Measurements from ENCODE around the gene ANO1.

The ANO1 gene

DNA sequence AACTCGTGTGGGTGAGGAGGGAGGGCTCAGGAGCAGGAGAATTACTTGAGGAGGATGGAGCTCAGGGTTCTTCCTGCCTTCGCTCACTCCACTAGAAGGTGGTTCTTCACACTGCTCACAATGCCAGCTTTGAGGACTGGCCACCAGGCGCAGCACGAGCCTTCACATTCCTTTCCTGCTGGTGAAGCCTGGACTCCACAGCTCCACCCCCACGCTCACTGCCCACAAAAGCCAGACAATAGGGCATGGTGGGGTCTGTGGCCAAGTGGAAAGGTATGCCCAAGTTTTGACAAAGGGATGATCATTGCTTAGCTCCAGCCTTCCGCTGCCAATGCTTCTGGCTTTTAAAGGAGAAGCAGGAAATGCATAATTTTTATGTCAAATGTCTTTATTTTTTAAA is 67.0 kb downstream of the ANO1 start:
- DNase-seq, result no peak
- intact Hi-C loops (cut with DNase I), result no loop called here

DNA sequence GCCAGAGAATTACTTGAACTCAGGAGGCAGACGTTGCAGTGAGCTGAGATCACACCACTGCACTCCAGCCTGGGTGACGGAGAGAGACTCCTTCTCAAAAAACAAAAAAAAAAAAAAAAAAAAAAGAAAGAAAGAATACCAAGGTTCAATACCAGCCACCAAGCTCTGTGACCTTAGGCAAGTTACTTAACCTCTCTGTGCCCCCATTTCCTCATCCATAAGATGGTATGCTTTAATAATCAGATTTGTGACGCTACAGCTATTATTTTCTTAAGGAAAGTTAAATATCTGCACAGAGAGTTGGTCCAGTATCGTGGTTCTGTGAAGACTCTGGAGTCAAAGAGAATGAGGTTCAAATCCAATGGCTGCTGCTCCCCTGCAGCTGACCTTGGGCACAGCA is 67.7 kb downstream of the ANO1 start:
- intact Hi-C loops (cut with DNase I), result no loop called here
- no peak for DNase-seq

- no peak for DNase-seq
- intact Hi-C loops (cut with DNase I), result no loop called here
Observed at GRCh38 chr11:70146299-70146698, 68.2 kb downstream of the ANO1 start.

- intact Hi-C loops (cut with DNase I), result no loop called here
Observed at GRCh38 chr11:70146895-70147520, 68.9 kb downstream of the ANO1 start.

DNA sequence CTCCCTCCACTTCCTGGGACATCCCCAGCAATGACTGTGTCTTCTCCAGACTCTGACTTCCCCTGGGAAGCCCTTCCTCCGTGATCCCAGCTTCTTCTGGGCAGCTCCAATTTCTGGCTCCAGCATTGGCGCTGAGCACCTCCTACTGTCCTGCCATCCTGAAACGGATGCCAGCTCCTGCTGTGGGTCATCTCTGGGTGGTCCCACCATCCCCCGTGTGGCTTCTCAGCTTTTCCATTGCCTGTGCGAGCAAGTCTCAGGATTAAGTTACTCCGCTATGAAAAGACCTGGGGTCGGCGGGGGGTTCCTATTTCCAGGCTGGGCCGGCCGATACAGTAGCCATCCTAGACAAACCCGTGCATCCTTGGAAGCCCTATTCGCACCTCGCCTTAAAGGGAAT is 69.6 kb downstream of the ANO1 start:
- no peak for DNase-seq
- intact Hi-C loops (cut with DNase I), result no loop called here

More at GRCh38 chr11:70146895-70147520, 68.9 kb downstream of the ANO1 start:
- no peak for DNase-seq

DNA sequence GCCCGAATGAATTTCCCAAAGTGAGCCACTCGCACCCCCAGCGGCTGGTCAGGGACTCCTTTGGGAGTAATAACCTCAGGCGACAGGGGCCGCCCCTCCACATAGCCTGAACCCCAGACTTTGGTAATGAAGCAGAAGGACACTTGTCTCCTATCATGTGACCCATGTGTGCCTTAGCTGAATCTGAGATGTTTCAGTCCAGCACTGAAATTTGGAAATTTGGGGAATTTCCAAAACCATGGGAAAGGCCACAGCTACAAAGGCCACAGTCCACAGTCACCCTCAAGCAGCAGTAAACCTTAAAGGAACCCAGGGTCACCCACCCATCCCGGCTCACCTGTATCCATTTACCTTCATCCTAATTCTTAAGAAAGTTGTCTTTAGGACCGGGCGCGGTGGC is 73.6 kb downstream of the ANO1 start:
- DNase-seq, result no peak
- intact Hi-C loops (cut with DNase I), result no loop called here

GRCh38 chr11:70153133-70153727 is 75.1 kb downstream of the ANO1 start:
- DNase-seq, result no peak
- intact Hi-C loops (cut with DNase I), result no loop called here

- intact Hi-C loops (cut with DNase I), result no loop called here
- DNase-seq, result no peak
Observed at GRCh38 chr11:70155386-70155785, 77.3 kb downstream of the ANO1 start.

- intact Hi-C loops (cut with DNase I), result no loop called here
Observed at GRCh38 chr11:70156291-70157037, 78.3 kb downstream of the ANO1 start.

DNA sequence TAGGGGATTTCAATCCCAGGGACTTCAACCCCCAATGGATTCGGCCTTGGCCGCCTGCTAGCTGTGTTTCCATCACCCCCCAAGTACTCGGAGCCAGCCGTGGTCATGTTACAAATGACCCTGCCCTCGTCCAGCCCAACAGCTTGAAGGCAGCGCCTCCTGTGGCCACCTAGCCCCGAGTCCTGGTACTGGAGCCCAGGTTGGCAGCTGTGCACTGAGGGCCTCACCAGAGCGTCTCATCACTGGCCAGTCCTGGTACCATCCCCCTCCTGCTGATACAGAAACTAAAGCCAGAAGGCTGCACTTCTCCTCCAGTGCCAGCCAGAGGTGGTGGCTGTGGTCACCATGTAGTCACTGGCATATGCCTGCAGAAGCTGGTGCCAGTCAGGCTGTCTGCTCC is 80.1 kb downstream of the ANO1 start:
- DNase-seq, result no peak
- intact Hi-C loops (cut with DNase I), result no loop called here

More at GRCh38 chr11:70156291-70157037, 78.3 kb downstream of the ANO1 start:
- no peak for DNase-seq

GRCh38 chr11:70158757-70159389 is 80.8 kb downstream of the ANO1 start:
- intact Hi-C loops (cut with DNase I), result no loop called here
- no peak for DNase-seq

GRCh38 chr11:70159627-70160570 is 81.8 kb downstream of the ANO1 start:
- DNase-seq, result no peak

DNA sequence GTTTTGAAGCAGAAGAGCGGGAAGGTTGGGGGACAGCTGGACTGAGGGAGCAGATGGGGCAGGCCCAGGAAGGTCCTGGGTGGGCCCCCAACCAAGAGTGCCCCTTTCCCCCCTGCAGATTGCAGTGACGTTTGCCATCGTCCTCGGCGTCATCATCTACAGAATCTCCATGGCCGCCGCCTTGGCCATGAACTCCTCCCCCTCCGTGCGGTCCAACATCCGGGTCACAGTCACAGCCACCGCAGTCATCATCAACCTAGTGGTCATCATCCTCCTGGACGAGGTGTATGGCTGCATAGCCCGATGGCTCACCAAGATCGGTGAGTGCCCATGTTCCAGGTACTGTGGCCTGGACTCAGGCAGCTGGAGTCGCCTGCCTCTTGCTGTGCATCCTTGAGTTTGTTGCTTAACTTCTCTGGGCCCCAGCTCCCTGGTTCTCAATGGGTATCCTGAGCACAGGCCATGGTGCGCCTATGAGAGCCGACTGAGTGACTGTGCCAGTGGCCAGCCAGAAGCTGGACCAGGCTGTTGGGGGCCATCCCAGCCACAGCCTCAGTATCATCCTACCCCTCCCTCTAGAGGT is 83.0 kb downstream of the ANO1 start:
- no peak for DNase-seq
- intact Hi-C loops (cut with DNase I), result no loop called here

More at GRCh38 chr11:70159627-70160570, 81.8 kb downstream of the ANO1 start:
- intact Hi-C loops (cut with DNase I), result no loop called here

- intact Hi-C loops (cut with DNase I), result no loop called here
- DNase-seq, result no peak
Observed at GRCh38 chr11:70164705-70165104, 86.6 kb downstream of the ANO1 start.

GRCh38 chr11:70167120-70167519 is 89.0 kb downstream of the ANO1 start:
- no peak for DNase-seq
- intact Hi-C loops (cut with DNase I), result no loop called here

- DNase-seq, result no peak
- intact Hi-C loops (cut with DNase I), result no loop called here
Observed at GRCh38 chr11:70167723-70168404, 89.7 kb downstream of the ANO1 start.

DNA sequence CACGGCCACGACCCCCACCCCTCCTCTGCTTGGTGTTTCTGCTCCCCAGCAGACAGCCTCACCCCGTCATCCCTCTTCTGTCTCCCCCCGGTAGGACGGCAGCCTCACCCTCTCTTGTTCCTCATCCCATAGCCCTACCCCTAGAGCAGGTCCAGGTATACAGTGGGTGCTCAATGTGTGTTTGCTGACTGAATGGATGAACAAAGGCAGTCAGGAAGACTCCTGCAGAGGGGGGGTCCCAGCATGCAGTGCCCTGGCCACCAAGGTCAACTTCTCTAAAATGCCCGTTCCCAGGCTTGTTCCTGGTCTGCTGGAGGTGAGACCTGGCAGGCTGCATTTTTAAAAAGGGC is 90.3 kb downstream of the ANO1 start:
- intact Hi-C loops (cut with DNase I), result no loop called here
- DNase-seq, result no peak

GRCh38 chr11:70169127-70169526 is 91.0 kb downstream of the ANO1 start:
- intact Hi-C loops (cut with DNase I), result no loop called here
- DNase-seq, result no peak
